ENCODE data around the gene MSX1. TPM values are rescaled to one million over a fixed set of nuclear protein-coding genes. Genes with fewer than 3 reads are reported as not detected.

Gene MSX1
- total RNA-seq, 1 experiment from 2014 or later = 4.7 TPM

GRCh38 chr4:4871573-4872313 lies 12.3 kb downstream of the MSX1 start:
- intact Hi-C loops (cut with micrococcal nuclease; ENCODE audit: unreplicated experiment) = no loop called here
- no peak for TF ChIP-seq EZH2 (IDR thresholded peaks at IDR 0.05; ENCODE audit: borderline replicate concordance, low read depth, low read length, poor library complexity, severe bottlenecking)
- TF ChIP-seq CTCF (conservative IDR thresholded peaks at IDR 0.05; ENCODE audit: low read depth, low read length) = no peak
- Histone ChIP-seq H3K9me3 (ENCODE audit: low read depth, low read length, poor library complexity, severe bottlenecking) (no peaks in the 10 kb centered on the region), H3K4me3 (ENCODE audit: low read depth, low read length, poor library complexity, severe bottlenecking) (no peak overlapping the region), H3K27me3 (replicated peaks; ENCODE audit: insufficient read depth, low read depth, low read length, poor library complexity) (peaks cover 70% of the 10 kb centered on the region), H3K27ac (ENCODE audit: low read depth, low read length, poor library complexity, severe bottlenecking) (no peak overlapping the region), H3K36me3 (ENCODE audit: insufficient read depth, low read length, poor library complexity, severe bottlenecking) (no peaks in the 10 kb centered on the region), H3K4me1 (ENCODE audit: insufficient read depth, low read length, poor library complexity, severe bottlenecking) (no peaks in the 10 kb centered on the region)
- ChIA-PET POLR2A (ENCODE audit: low non-redundant PET) (no interaction called here), CTCF (no interaction called here)
- DNase-seq (ENCODE audit: low spot score) = no peak
- no TSS peak for BruUV-seq (replicated peaks)

DNA sequence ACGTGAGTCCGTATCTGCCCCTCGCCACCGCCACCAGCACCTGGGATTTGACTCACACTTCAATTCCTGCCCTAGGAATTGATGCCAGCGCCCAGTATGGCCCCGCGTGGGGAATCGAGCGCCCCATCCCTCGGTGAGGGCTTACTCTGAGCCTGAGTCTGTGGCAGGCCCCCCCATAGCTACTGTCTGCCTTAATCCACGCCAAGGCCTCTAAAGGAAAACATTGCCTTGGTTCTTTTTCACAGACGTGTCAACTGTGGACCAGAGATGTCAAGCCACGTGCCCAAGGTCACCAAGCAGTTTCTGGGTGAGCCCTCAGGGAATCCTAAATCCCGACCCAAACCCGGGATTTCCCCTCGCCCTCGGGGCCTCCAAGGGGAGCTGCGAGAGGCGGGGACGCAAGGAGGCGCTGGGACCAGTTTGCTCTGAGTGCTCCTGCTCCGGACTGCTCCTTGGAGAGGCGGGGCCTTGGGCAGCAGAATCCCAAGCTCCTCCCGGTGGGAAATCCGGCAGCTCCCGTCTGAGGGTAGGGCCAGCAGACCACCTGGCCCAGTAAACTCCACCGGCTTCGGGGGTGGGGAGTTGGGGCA lies 12.9 kb downstream of the MSX1 start:
- no peak for TF ChIP-seq EZH2 (IDR thresholded peaks at IDR 0.05; ENCODE audit: borderline replicate concordance, low read depth, low read length, poor library complexity, severe bottlenecking)
- TF ChIP-seq CTCF (conservative IDR thresholded peaks at IDR 0.05; ENCODE audit: low read depth, low read length) = no peak
- Histone ChIP-seq H3K9me3 (ENCODE audit: low read depth, low read length, poor library complexity, severe bottlenecking) (no peaks in the 10 kb centered on the region), H3K27me3 (replicated peaks; ENCODE audit: insufficient read depth, low read depth, low read length, poor library complexity) (peaks cover 64% of the 10 kb centered on the region), H3K27ac (ENCODE audit: low read depth, low read length, poor library complexity, severe bottlenecking) (no peak overlapping the region), H3K4me1 (ENCODE audit: insufficient read depth, low read length, poor library complexity, severe bottlenecking) (no peaks in the 10 kb centered on the region), H3K4me3 (ENCODE audit: low read depth, low read length, poor library complexity, severe bottlenecking) (no peak overlapping the region), H3K36me3 (ENCODE audit: insufficient read depth, low read length, poor library complexity, severe bottlenecking) (no peaks in the 10 kb centered on the region)
- intact Hi-C loops (cut with micrococcal nuclease; ENCODE audit: unreplicated experiment) = no loop called here
- ChIA-PET POLR2A (ENCODE audit: low non-redundant PET) (no interaction called here), CTCF (no interaction called here)
- no peak for DNase-seq (ENCODE audit: low spot score)
- no TSS peak for BruUV-seq (replicated peaks)

DNA sequence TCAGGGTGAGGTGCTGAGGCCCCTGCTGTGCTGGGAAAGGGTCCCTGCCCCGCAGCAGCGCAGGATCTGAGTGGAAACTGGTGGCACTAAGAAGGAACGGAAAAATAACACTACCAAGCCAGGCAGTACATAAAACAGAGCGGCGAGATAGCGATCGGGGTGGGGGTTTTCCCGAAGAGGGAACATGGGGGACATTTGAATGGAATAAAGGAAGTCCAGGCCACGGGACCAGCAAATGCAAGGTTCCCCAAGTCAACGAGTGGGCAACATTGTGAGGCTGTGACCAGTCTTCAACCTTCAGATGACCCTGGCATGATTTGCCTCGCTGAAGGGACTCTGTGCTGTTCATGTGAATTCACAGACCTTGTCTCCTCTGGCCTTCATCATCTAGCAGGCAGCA lies 13.7 kb downstream of the MSX1 start:
- no peaks in the 10 kb centered on the region for H3K4me1 ChIP-seq (ENCODE audit: insufficient read depth, low read length, poor library complexity, severe bottlenecking)
- POLR2A ChIA-PET (ENCODE audit: low non-redundant PET) = no interaction called here
- no peaks in the 10 kb centered on the region for H3K36me3 ChIP-seq (ENCODE audit: insufficient read depth, low read length, poor library complexity, severe bottlenecking)
- CTCF ChIA-PET = no interaction called here
- H3K4me3 ChIP-seq (ENCODE audit: low read depth, low read length, poor library complexity, severe bottlenecking) = no peak overlapping the region
- no peak for DNase-seq (ENCODE audit: low spot score)
- TF ChIP-seq CTCF (conservative IDR thresholded peaks at IDR 0.05; ENCODE audit: low read depth, low read length) = no peak
- no peak for TF ChIP-seq EZH2 (IDR thresholded peaks at IDR 0.05; ENCODE audit: borderline replicate concordance, low read depth, low read length, poor library complexity, severe bottlenecking)
- intact Hi-C loops (cut with micrococcal nuclease; ENCODE audit: unreplicated experiment) = no loop called here
- no TSS peak for BruUV-seq (replicated peaks)
- peaks cover 56% of the 10 kb centered on the region for H3K27me3 ChIP-seq (replicated peaks; ENCODE audit: insufficient read depth, low read depth, low read length, poor library complexity)
- H3K9me3 ChIP-seq (ENCODE audit: low read depth, low read length, poor library complexity, severe bottlenecking) = no peaks in the 10 kb centered on the region
- no peak overlapping the region for H3K27ac ChIP-seq (ENCODE audit: low read depth, low read length, poor library complexity, severe bottlenecking)
